Neural progenitor cell (in vitro differentiated cells): Measurements from ENCODE around the gene RAE1.

Experiments used
- CTCF ChIP-seq: fragments of 200-600 bp; sonication (generic); IDR thresholded peaks from 2 replicates; pipeline ENCODE4 v1.5.1; 2017; ENCODE audit warnings: antibody characterized with exemption, mild to moderate bottlenecking
- EZH2 ChIP-seq: fragments of 200-600 bp; sonication (generic); IDR thresholded peaks from 2 replicates; pipeline ENCODE4 v1.6.1; 2017; ENCODE audit warnings: antibody characterized with exemption, mild to moderate bottlenecking, moderate library complexity
- EZH2phosphoT487 ChIP-seq: fragments of 200-600 bp; sonication (generic); IDR thresholded peaks from 2 replicates; pipeline ENCODE4 v1.6.1; 2017; ENCODE audit warnings: antibody characterized with exemption

GRCh38 chr20:57375652-57376230 lies 24.7 kb downstream of the RAE1 start:
- TF ChIP-seq EZH2, result no peak
- TF ChIP-seq CTCF, result no peak
- no peak for TF ChIP-seq EZH2phosphoT487
